Endothelial cell of umbilical vein (primary cell): Measurements from ENCODE around the gene DEPDC1B. TPM values are rescaled to one million over a fixed set of nuclear protein-coding genes. Genes with fewer than 3 reads are reported as not detected.

Experiments used
- BruUV-seq: library from RNA; stranded (reverse); fragments of 400-500 nt; replicated peaks from 2 replicates; lab custom pipeline; 2021; lab: Mats Ljungman, UMichigan
- CTCF ChIA-PET: fragments of 300-600, 350-600 bp; sonication (Branson Sonifier 250); formaldehyde crosslinking; loops from one replicate; lab custom pipeline; 2021; ENCODE audit warnings: antibody characterized with exemption, inconsistent platforms; lab: Charles Lee
- POLR2A ChIA-PET: fragments of 300-600, 350-600 bp; sonication (Branson Sonifier 250); formaldehyde crosslinking; loops from one replicate; lab custom pipeline; 2021; ENCODE audit warnings: antibody characterized with exemption, inconsistent platforms; lab: Charles Lee
- DNase-seq: peaks from one replicate; pipeline ENCODE4 v3.0.0-alpha.2; 2011; ENCODE audit warnings: low read depth, low spot score
- FAIRE-seq: peaks from 2 replicates; lab custom pipeline; 2011; peaks lifted over from hg19 to GRCh38; lab: Jason Lieb, UNC
- H2AFZ ChIP-seq: 2 replicates; pipeline ENCODE4 v1.6.0; 2012; ENCODE audit warnings: low read depth, low read length, control low read depth, inconsistent platforms
- H3K27ac ChIP-seq: 2 replicates; pipeline ENCODE4 v1.5.1; 2011; ENCODE audit warnings: low read depth, mild to moderate bottlenecking, control low read depth, low read length, moderate library complexity; ENCODE audit not compliant: insufficient read depth
- H3K27me3 ChIP-seq, 2 experiments: 2 replicates each; pipeline versions ENCODE4 v1.6.0 to v1.6.1; 2011; ENCODE audit warnings: low read length in 2 of 2, mixed read lengths in 1 of 2; ENCODE audit not compliant: control insufficient read depth in 2 of 2, insufficient read depth in 2 of 2
- H3K36me3 ChIP-seq, 2 experiments: 2 replicates in 1 of 2; 3 replicates in 1 of 2; pipeline ENCODE4 v1.5.1; 2011; ENCODE audit warnings: low read length in 2 of 2, mild to moderate bottlenecking in 1 of 2, moderate library complexity in 1 of 2; ENCODE audit not compliant: control insufficient read depth in 2 of 2, insufficient read depth in 2 of 2; ENCODE audit errors: extremely low read depth in 1 of 2
- H3K4me1 ChIP-seq: 3 replicates; pipeline ENCODE4 v1.5.1; 2011; ENCODE audit warnings: mild to moderate bottlenecking, low read length; ENCODE audit not compliant: control insufficient read depth, insufficient read depth; ENCODE audit errors: extremely low read depth
- H3K4me2 ChIP-seq: 2 replicates; pipeline ENCODE4 v1.6.1; 2011; ENCODE audit warnings: low read length, control low read depth, mixed read lengths; ENCODE audit not compliant: insufficient read depth
- H3K4me3 ChIP-seq, 3 experiments: fragments of 200-600 bp in 1 of 3; sonication (generic), shearing (Covaris generic) in 1 of 3; replicated peaks in 1 of 3; 2 replicates each; pipeline ENCODE4 v1.5.1; 2011 to 2016; ENCODE audit warnings: control low read depth in 3 of 3, low read length in 3 of 3, mild to moderate bottlenecking in 2 of 3, inconsistent platforms in 1 of 3, low read depth in 1 of 3, moderate library complexity in 1 of 3; ENCODE audit not compliant: insufficient read depth in 1 of 3
- H3K79me2 ChIP-seq: 2 replicates; pipeline ENCODE4 v1.6.0; 2012; ENCODE audit warnings: low read length, inconsistent platforms; ENCODE audit not compliant: control insufficient read depth, insufficient read depth
- H3K9ac ChIP-seq: replicated peaks from 2 replicates; pipeline ENCODE3; 2011; ENCODE audit warnings: low read length, control low read depth; ENCODE audit not compliant: insufficient read depth; ENCODE audit errors: extremely low read depth
- H3K9me1 ChIP-seq: replicated peaks from 3 replicates; pipeline ENCODE4 v1.6.0; 2011; ENCODE audit warnings: mild to moderate bottlenecking, low read length; ENCODE audit not compliant: control insufficient read depth, insufficient read depth; ENCODE audit errors: extremely low read depth
- H3K9me3 ChIP-seq: replicated peaks from 2 replicates; pipeline ENCODE4 v1.5.1; 2012; ENCODE audit warnings: low read length, inconsistent platforms; ENCODE audit not compliant: control insufficient read depth, insufficient read depth
- H4K20me1 ChIP-seq: replicated peaks from 2 replicates; pipeline ENCODE3; 2011; ENCODE audit warnings: mild to moderate bottlenecking, low read length; ENCODE audit not compliant: control insufficient read depth, insufficient read depth; ENCODE audit errors: extremely low read depth
- CTCF ChIP-seq, 2 donors: IDR thresholded peaks; 1 replicate in 1 of 2; 2 replicates in 1 of 2; pipeline ENCODE4 v1.5.1; 2011; ENCODE audit warnings: low read length in 2 of 2, mild to moderate bottlenecking in 2 of 2, moderate library complexity in 2 of 2, control low read depth in 1 of 2, inconsistent platforms in 1 of 2, low read depth in 1 of 2; ENCODE audit not compliant: insufficient read depth in 1 of 2; ENCODE audit errors: extremely low read depth in 1 of 2
- EZH2 ChIP-seq: IDR thresholded peaks from 2 replicates; pipeline ENCODE4 v1.6.1; 2012; ENCODE audit warnings: borderline replicate concordance, low read depth, mild to moderate bottlenecking, moderate library complexity, low read length, inconsistent platforms; ENCODE audit not compliant: severe bottlenecking
- FOS ChIP-seq: IDR thresholded peaks from 2 replicates; pipeline ENCODE4 v1.6.1; 2011; ENCODE audit warnings: mild to moderate bottlenecking, low read length, moderate library complexity, borderline replicate concordance; ENCODE audit not compliant: insufficient read depth
- GATA2 ChIP-seq: IDR thresholded peaks from 2 replicates; pipeline ENCODE4 v1.7.0; 2011; ENCODE audit warnings: low read depth, mild to moderate bottlenecking, moderate library complexity, mixed read lengths, low read length; ENCODE audit not compliant: insufficient read length, insufficient read depth
- JUN ChIP-seq: IDR thresholded peaks from 2 replicates; pipeline ENCODE4 v1.6.1; 2011; ENCODE audit warnings: borderline replicate concordance, low read depth; ENCODE audit not compliant: insufficient read length, insufficient read depth
- MAX ChIP-seq: IDR thresholded peaks from 2 replicates; pipeline ENCODE4 v1.6.1; 2011; ENCODE audit not compliant: insufficient read depth, insufficient read length
- MYC ChIP-seq: IDR thresholded peaks from one replicate; pipeline ENCODE4 v1.6.1; 2011; ENCODE audit warnings: mild to moderate bottlenecking, low read depth, low read length
- POLR2A ChIP-seq: IDR thresholded peaks from 2 replicates; pipeline ENCODE4 v1.6.1; 2012; ENCODE audit warnings: low read depth, mild to moderate bottlenecking, control low read depth, low read length
- POLR2AphosphoS5 ChIP-seq: IDR thresholded peaks from 2 replicates; pipeline ENCODE4 v1.6.1; 2012; ENCODE audit warnings: low read depth, mild to moderate bottlenecking, control low read depth, low read length, moderate library complexity; ENCODE audit not compliant: insufficient read depth
- dilution Hi-C: fragments of 300-500 bp; cut with MboI; formaldehyde crosslinking; loops from one replicate; pipeline ENCODE4 v1.15.0; 2019; ENCODE audit warnings: low sequenced_read_pairs; ENCODE audit not compliant: extremely low pct_ligation_motif_present
- intact Hi-C: fragments of 100-400 bp; cut with micrococcal nuclease; formaldehyde crosslinking; loops from one replicate; pipeline ENCODE4 v1.10.0; 2022
- polyA plus RNA-seq, 4 experiments: library from polyadenylated mRNA; depleted of rRNA in 3 of 4; stranded (reverse) in 3 of 4; unstranded in 1 of 4; fragments of >200 nt; gene quantifications; 2 replicates each; pipeline versions ENCODE4 v1.2.1 to v1.2.3, GENCODE V29; 2011 to 2012; ENCODE audit warnings: missing spikeins in 1 of 4
- total RNA-seq: library from RNA; stranded (reverse); gene quantifications from 2 replicates; pipeline ENCODE4 v1.2.3, GENCODE V29; 2021

The DEPDC1B gene
- total and polyA plus RNA-seq, 2 donors (not counting 3 experiments of a cell fraction or from before 2014, with no cell fraction given), result 6.7 to 18.7 TPM

DNA sequence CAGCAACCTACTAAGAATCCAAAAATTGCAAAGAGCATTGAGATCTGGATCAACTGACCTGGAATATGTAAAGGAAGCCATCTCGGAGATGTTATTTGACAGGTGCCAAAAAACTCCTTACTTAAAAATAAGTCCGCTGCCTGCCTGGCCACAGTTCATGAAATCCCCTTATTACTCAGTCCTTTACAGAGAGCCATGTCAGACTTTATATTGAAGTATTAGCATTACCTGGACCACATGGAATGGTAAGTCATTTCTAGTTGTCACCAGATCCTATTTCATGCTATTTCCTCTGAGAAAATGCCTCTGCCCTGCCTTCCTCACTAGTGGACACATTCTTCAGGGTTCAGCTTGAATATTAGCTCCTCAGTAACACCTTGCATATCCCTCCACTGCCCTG is 115.7 kb downstream of the DEPDC1B start:
- no peaks in the 10 kb centered on the region for H3K9me3 ChIP-seq
- no peak overlapping the region for H2AFZ ChIP-seq
- FAIRE-seq (no peak), DNase-seq (no peak)
- H3K4me3 ChIP-seq, result no peak overlapping the region
- no peaks in the 10 kb centered on the region for H3K27me3 ChIP-seq
- no peaks in the 10 kb centered on the region for H3K36me3 ChIP-seq
- H3K9me1 ChIP-seq, result no peaks in the 10 kb centered on the region
- no peaks in the 10 kb centered on the region for H4K20me1 ChIP-seq
- no peaks in the 10 kb centered on the region for H3K4me1 ChIP-seq
- TF ChIP-seq GATA2, result no peak
- TF ChIP-seq EZH2, result no peak
- no peak for TF ChIP-seq POLR2A
- no peak for TF ChIP-seq FOS
- no peak for TF ChIP-seq CTCF (IDR thresholded peaks at IDR 0.05; ENCODE audit: extremely low read depth in 1 of 2, insufficient read depth in 1 of 2, low read depth in 1 of 2, low read length in 2 of 2)
- no peak for TF ChIP-seq MAX
- TF ChIP-seq POLR2AphosphoS5, result no peak
- no peak for TF ChIP-seq JUN
- no peak for TF ChIP-seq MYC
- ChIA-PET POLR2A (no interaction called here), CTCF (no interaction called here)
- H3K9ac ChIP-seq, result no peak overlapping the region
- H3K27ac ChIP-seq, result no peak overlapping the region
- dilution Hi-C loops, result no loop called here
- H3K79me2 ChIP-seq, result no peaks in the 10 kb centered on the region
- BruUV-seq, result no TSS peak
- H3K4me2 ChIP-seq, result no peak overlapping the region
- intact Hi-C loops, result no loop called here
